ENCODE measurements around the gene ERV3-1. TPM values are rescaled to one million over a fixed set of nuclear protein-coding genes. Genes with fewer than 3 reads are reported as not detected.
"Not testable (repeated sequence)": the region's sequence is repeated elsewhere in the genome, so short reads cannot be mapped to it uniquely, and the experiment has no call there.

ERV3-1 gene
- total RNA-seq, 1 experiment from 2014 or later, result 16.5 TPM

- not testable (repeated sequence) for H3K56ac ChIP-seq (ENCODE audit: insufficient read length, low read depth, low read length); H3T11ph ChIP-seq (ENCODE audit: low read length); H4K20me1 ChIP-seq (ENCODE audit: control insufficient read depth, insufficient read depth, insufficient read length); H3K36me3 Mint-ChIP-seq (ENCODE audit: insufficient read depth in 1 of 3, low read depth in 3 of 3); H3K14ac ChIP-seq (ENCODE audit: insufficient read depth, low read length); H3K27me3 ChIP-seq (ENCODE audit: insufficient read depth, low read length); H3K4ac ChIP-seq (ENCODE audit: low read depth, low read length); H2BK5ac ChIP-seq (ENCODE audit: insufficient read length, low read length); H3K4me1 ChIP-seq (ENCODE audit: insufficient read depth, low read length); H2AFZ ChIP-seq (ENCODE audit: low read length); H3K79me2 ChIP-seq (ENCODE audit: insufficient read depth, low read length); DNase-seq; H3K4me1 Mint-ChIP-seq; H3K23me2 ChIP-seq (ENCODE audit: insufficient read length, low read depth, low read length, poor library complexity, severe bottlenecking); H3K27ac ChIP-seq (ENCODE audit: insufficient read length, low read depth, low read length); H3K9me3 ChIP-seq (ENCODE audit: control insufficient read depth, low read depth, low read length); H3K27ac Mint-ChIP-seq; H3K23ac ChIP-seq (ENCODE audit: insufficient read length, low read depth, low read length); H3K4me2 ChIP-seq (ENCODE audit: insufficient read depth, insufficient read length, low read length); H3K4me3 Mint-ChIP-seq; H2BK15ac ChIP-seq (ENCODE audit: low read depth, low read length); H2BK20ac ChIP-seq (ENCODE audit: low read depth, low read length, poor library complexity, severe bottlenecking); H3K18ac ChIP-seq (ENCODE audit: insufficient read length, low read depth, low read length); H2BK120ac ChIP-seq (ENCODE audit: low read depth, low read length, poor library complexity, severe bottlenecking); H3K9ac ChIP-seq (ENCODE audit: extremely low read depth, insufficient read length, low read length); H4K8ac ChIP-seq (replicated peaks; ENCODE audit: insufficient read length, low read depth, low read length); H3K9me3 Mint-ChIP-seq; H2AK5ac ChIP-seq (ENCODE audit: insufficient read length, low read length); H2BK12ac ChIP-seq (ENCODE audit: insufficient read length, low read depth, low read length); H4K5ac ChIP-seq (ENCODE audit: insufficient read length, low read depth, low read length); H4K91ac ChIP-seq (ENCODE audit: insufficient read length, low read depth, low read length); H3K79me1 ChIP-seq (ENCODE audit: insufficient read depth, low read depth, low read length, poor library complexity, severe bottlenecking)
- WGBS (ENCODE audit: extremely low coverage, insufficient read length, low lambda C conversion rate), result no CpG with 5 or more reads among the region's 1 CpG
- peaks cover 40% of the 10 kb centered on the region for H3K27me3 Mint-ChIP-seq (ENCODE audit: low read depth)
Observed at GRCh38 chr7:64948774-64949173, 57.7 kb downstream of the ERV3-1 start.

Data from H9 (cell line).